OCI-LY7 (cell line): ENCODE results near the gene LSM14B. TPM values are rescaled to one million over a fixed set of nuclear protein-coding genes. Genes with fewer than 3 reads are reported as not detected.
A peak's percentile ranks its signal among the peaks of the same experiment; 100 is the strongest.

Source experiments
- BruUV-seq: library from RNA; stranded (reverse); fragments of 400-500 nt; replicated peaks from 2 replicates; lab custom pipeline; 2021; lab: Mats Ljungman, UMichigan
- CTCF ChIA-PET: fragments of 300-600 bp; sonication (Branson Sonifier 250); formaldehyde crosslinking; loops from one replicate; lab custom pipeline; 2022; ENCODE audit warnings: antibody characterized with exemption; ENCODE audit not compliant: unreplicated experiment; lab: Charles Lee
- POLR2A ChIA-PET: fragments of 300-600 bp; sonication (Branson Sonifier 250); formaldehyde crosslinking; loops from one replicate; lab custom pipeline; 2022; ENCODE audit warnings: antibody characterized with exemption; lab: Charles Lee
- DNase-seq: peaks from one replicate; pipeline ENCODE4 v3.0.0-alpha.2; 2015; ENCODE audit warnings: low spot score
- H2AFZ ChIP-seq: fragments of 200-600 bp; sonication (generic), shearing (Covaris generic); 2 replicates; pipeline ENCODE4 v1.6.1; 2014; ENCODE audit warnings: mild to moderate bottlenecking, antibody characterized with exemption, low read length, moderate library complexity
- H3K27ac ChIP-seq: fragments of 200-600 bp; sonication (generic); 2 replicates; pipeline ENCODE4 v1.5.1; 2014; ENCODE audit warnings: mixed run types, low read depth, mild to moderate bottlenecking, moderate library complexity, low read length, inconsistent platforms; ENCODE audit not compliant: poor library complexity, severe bottlenecking
- H3K36me3 ChIP-seq: fragments of 200-600 bp; sonication (generic); 2 replicates; pipeline ENCODE4 v1.6.1; 2014; ENCODE audit warnings: mild to moderate bottlenecking, antibody characterized with exemption, low read length, moderate library complexity, mixed read lengths; ENCODE audit not compliant: insufficient read depth
- H3K4me1 ChIP-seq: fragments of 200-600 bp; sonication (generic); 2 replicates; pipeline ENCODE4 v1.5.1; 2014; ENCODE audit warnings: mild to moderate bottlenecking, low read length; ENCODE audit not compliant: insufficient read depth, poor library complexity, severe bottlenecking
- H3K4me2 ChIP-seq: fragments of 200-600 bp; sonication (generic); 2 replicates; pipeline ENCODE4 v1.6.1; 2014; ENCODE audit warnings: mild to moderate bottlenecking, low read length
- H3K4me3 ChIP-seq: fragments of 200-600 bp; sonication (generic); 2 replicates; pipeline ENCODE4 v1.5.1; 2014; ENCODE audit warnings: mild to moderate bottlenecking, low read depth, low read length; ENCODE audit not compliant: poor library complexity, severe bottlenecking
- H3K79me2 ChIP-seq: fragments of 200-600 bp; sonication (generic); 2 replicates; pipeline ENCODE4 v1.6.1; 2016; ENCODE audit warnings: low read depth, mild to moderate bottlenecking, low read length, moderate library complexity, mixed read lengths; ENCODE audit not compliant: insufficient read depth
- H3K9me2 ChIP-seq: fragments of 200-600 bp; sonication (generic); 2 replicates; pipeline ENCODE4 v1.6.1; 2016; ENCODE audit warnings: mild to moderate bottlenecking, low read length, mixed read lengths; ENCODE audit not compliant: insufficient read depth
- H3K9me3 ChIP-seq: fragments of 200-600 bp; sonication (generic); 2 replicates; pipeline ENCODE4 v1.6.1; 2014; ENCODE audit warnings: mild to moderate bottlenecking, mixed run types, low read length, mixed read lengths
- H4K20me1 ChIP-seq: fragments of 200-600 bp; sonication (generic); 2 replicates; pipeline ENCODE4 v1.6.1; 2014; ENCODE audit warnings: mild to moderate bottlenecking, antibody characterized with exemption, low read length, moderate library complexity, mixed read lengths; ENCODE audit not compliant: insufficient read depth
- CTCF ChIP-seq: fragments of 200-600 bp; sonication (generic); conservative IDR thresholded peaks from 2 replicates; pipeline ENCODE4 v1.5.1; 2014; ENCODE audit warnings: mild to moderate bottlenecking, antibody characterized with exemption, low read length, moderate library complexity, mixed read lengths
- EZH2phosphoT487 ChIP-seq: fragments of 200-600 bp; sonication (generic); IDR thresholded peaks from 2 replicates; pipeline ENCODE4 v1.6.1; 2018; ENCODE audit warnings: low read depth, borderline replicate concordance, mild to moderate bottlenecking, mixed run types, antibody characterized with exemption, low read length, moderate library complexity, mixed read lengths
- intact Hi-C: fragments of 100-400 bp; cut with micrococcal nuclease; formaldehyde crosslinking; loops from one replicate; pipeline ENCODE4 v1.10.0; 2022; ENCODE audit not compliant: unreplicated experiment
- total RNA-seq, 2 experiments: library from RNA; depleted of rRNA in 1 of 2; stranded (reverse); fragments of >200 nt in 1 of 2; shearing (Covaris generic) in 1 of 2; gene quantifications; 2 replicates each; pipeline ENCODE4 v1.2.3, GENCODE V29; 2014 to 2022

LSM14B gene
- total RNA-seq, 2 experiments from 2014 or later, result 44.7 to 53.7 TPM

GRCh38 chr20:62136283-62137091, 14.2 kb downstream of the LSM14B start:
- intact Hi-C loops, result loop anchor here (1.0 to 2.0 kb wide), 2 partner anchors 125 to 156 kb away; no protein-coding TSS in a partner anchor
- no TSS peak for BruUV-seq
- Histone ChIP-seq H3K36me3 (peaks cover 100% of the 10 kb centered on the region), H3K4me2 (no peak overlapping the region), H3K9me3 (no peaks in the 10 kb centered on the region), H3K4me1 (peaks cover 10% of the 10 kb centered on the region), H3K4me3 (no peak overlapping the region), H3K27ac (peak overlapping the region; percentile 37), H4K20me1 (peaks cover 13% of the 10 kb centered on the region), H2AFZ (no peak overlapping the region), H3K79me2 (peaks cover 28% of the 10 kb centered on the region), H3K9me2 (no peaks in the 10 kb centered on the region)
- ChIA-PET CTCF (no interaction called here), POLR2A (interaction anchor here (0.5 to 0.6 kb wide), 2 partner anchors 30 to 50 kb away, joined by 3 to 4 read pairs; no protein-coding TSS in a partner anchor)
- TF ChIP-seq EZH2phosphoT487, result no peak
- peak; percentile 99 for TF ChIP-seq CTCF
- DNase-seq, result peak; percentile 82

- H3K27ac ChIP-seq, result no peak overlapping the region
- CTCF ChIA-PET, result no interaction called here
- no peak overlapping the region for H3K4me2 ChIP-seq
- no peak overlapping the region for H2AFZ ChIP-seq
- POLR2A ChIA-PET, result no interaction called here
- peaks cover 34% of the 10 kb centered on the region for H3K79me2 ChIP-seq
- no peaks in the 10 kb centered on the region for H3K9me2 ChIP-seq
- H3K36me3 ChIP-seq, result peaks cover 100% of the 10 kb centered on the region
- no peaks in the 10 kb centered on the region for H3K9me3 ChIP-seq
- H3K4me3 ChIP-seq, result no peak overlapping the region
- H3K4me1 ChIP-seq, result peaks cover 15% of the 10 kb centered on the region
- no TSS peak for BruUV-seq
- intact Hi-C loops, result loop anchor here (2.0 kb wide), 1 partner anchor 156 kb away; no protein-coding TSS in a partner anchor
- TF ChIP-seq CTCF (peak; percentile 46; the same call in 1 of the 2 replicates), EZH2phosphoT487 (no peak)
- DNase-seq, result no peak
- peaks cover 19% of the 10 kb centered on the region for H4K20me1 ChIP-seq
These were observed 14.8 kb downstream of the LSM14B start for GRCh38 chr20:62137092-62137384.
